ENCODE results near the gene DTD2.

DTD2 gene

GRCh38 chr14:31405106-31405505 lies 52.2 kb downstream of the DTD2 start:
- ATAC-seq: no peak
- no peak for DNase-seq

GRCh38 chr14:31403707-31404106 lies 53.6 kb downstream of the DTD2 start:
- ATAC-seq (no peak), DNase-seq (no peak)

GRCh38 chr14:31402764-31403439 lies 54.4 kb downstream of the DTD2 start:
- no peak for ATAC-seq
- no peak for DNase-seq

- no peak for ATAC-seq
- DNase-seq: no peak
Observed at GRCh38 chr14:31401369-31401932, 55.9 kb downstream of the DTD2 start.

GRCh38 chr14:31400031-31400638 lies 57.2 kb downstream of the DTD2 start:
- ATAC-seq (no peak), DNase-seq (no peak)

All from stimulated activated naive CD8-positive, alpha-beta T cell treated with anti-CD3 and anti-CD28 coated beads, Interleukin-15, Interleukin-2, amounts not matched to agents 100 U/mL and 50 U/mL, for 24 hours (primary cell).